HG02798 (cell line): ENCODE measurements around the gene ADAT3.

Source experiments
- ATAC-seq: cut with Tn5 transposase; IDR thresholded peaks from one replicate; pipeline ENCODE4 v1.9.1; 2021; ENCODE audit warnings: mild to moderate bottlenecking; ENCODE audit not compliant: unreplicated experiment, poor library complexity

The ADAT3 gene

DNA sequence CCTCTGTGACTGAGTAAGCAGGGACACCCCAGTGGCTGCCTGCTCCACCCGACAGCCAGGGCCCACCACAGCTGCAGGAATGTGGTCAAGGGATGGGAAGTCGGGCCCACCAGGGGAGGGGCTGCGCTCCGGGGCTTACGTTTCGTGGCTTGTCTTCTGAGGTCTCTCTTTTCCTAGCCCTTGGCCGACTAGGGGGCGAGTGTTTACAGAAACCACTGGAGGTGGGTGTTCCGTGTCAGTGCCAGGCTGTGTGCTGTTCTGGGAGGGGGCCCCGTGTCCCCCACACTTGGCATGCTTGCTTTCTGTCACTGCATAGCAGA is 4.5 kb downstream of the ADAT3 start:
- no peak for ATAC-seq

DNA sequence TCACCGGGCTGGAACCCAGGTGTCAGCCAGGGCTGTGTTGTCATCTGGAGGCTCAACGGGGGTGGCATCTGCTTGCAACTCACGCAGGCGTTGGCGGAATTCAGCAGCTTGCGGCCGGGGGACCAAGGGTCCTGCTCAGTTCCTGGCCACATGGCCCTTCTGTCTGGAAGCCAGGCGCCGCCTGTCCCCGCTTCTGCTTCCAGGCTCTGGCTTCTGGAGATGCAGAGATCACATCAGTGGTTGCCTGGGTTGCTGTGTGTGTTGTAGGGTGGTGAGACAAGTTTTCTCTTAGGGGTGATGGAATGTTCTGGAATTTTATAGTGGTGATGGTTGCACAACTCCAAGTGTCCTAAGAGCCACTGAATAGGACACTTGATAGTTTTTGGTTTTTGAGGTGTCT is 5.0 kb downstream of the ADAT3 start:
- no peak for ATAC-seq

DNA sequence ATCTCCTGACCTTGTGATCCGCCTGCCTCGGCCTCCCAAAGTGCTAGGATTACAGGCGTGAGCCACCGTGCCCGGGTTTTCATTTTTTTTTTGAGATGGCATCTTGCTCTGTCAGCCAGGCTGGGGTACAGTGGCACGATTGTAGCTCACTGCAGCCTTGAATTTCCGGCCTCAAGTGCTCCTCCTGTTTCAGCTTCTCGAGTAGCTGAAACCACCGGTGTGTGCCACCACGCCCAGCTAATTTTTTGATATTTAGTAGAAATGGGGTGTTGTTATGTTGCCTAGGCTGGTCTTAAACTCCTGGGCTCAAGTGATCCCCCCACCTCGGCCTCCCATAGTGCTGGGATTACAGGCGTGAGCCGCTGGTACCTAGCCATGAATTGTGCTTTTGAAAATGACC is 5.9 kb downstream of the ADAT3 start:
- no peak for ATAC-seq

GRCh38 chr19:1911995-1912394 is 6.8 kb downstream of the ADAT3 start:
- ATAC-seq: no peak

DNA sequence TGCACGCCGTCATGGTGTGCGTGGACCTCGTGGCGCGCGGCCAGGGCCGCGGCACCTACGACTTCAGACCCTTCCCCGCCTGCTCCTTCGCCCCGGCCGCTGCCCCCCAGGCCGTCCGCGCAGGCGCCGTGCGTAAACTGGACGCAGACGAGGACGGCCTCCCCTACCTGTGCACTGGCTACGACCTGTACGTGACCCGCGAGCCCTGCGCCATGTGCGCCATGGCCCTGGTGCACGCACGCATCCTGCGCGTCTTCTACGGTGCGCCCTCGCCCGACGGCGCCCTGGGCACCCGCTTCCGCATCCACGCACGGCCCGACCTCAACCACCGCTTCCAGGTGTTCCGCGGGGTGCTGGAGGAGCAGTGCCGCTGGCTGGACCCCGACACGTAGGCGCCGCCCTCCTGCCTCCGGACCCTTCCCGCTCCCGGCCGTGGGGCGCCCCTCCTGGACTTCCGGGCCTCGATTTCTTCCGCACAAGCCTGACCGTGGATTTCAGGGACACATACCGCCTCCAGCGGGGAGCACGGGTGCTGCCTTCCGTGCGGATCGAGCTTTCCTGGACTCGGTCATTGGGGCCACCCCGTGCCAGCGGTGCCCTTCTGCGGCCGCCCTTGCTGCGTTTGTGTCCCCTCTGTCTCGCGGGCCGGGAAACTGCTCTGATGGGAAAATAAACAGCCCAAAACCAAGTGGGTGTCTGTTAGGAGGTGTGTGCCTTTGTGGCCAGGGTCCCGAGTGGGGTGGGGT is 7.7 kb downstream of the ADAT3 start:
- no peak for ATAC-seq

DNA sequence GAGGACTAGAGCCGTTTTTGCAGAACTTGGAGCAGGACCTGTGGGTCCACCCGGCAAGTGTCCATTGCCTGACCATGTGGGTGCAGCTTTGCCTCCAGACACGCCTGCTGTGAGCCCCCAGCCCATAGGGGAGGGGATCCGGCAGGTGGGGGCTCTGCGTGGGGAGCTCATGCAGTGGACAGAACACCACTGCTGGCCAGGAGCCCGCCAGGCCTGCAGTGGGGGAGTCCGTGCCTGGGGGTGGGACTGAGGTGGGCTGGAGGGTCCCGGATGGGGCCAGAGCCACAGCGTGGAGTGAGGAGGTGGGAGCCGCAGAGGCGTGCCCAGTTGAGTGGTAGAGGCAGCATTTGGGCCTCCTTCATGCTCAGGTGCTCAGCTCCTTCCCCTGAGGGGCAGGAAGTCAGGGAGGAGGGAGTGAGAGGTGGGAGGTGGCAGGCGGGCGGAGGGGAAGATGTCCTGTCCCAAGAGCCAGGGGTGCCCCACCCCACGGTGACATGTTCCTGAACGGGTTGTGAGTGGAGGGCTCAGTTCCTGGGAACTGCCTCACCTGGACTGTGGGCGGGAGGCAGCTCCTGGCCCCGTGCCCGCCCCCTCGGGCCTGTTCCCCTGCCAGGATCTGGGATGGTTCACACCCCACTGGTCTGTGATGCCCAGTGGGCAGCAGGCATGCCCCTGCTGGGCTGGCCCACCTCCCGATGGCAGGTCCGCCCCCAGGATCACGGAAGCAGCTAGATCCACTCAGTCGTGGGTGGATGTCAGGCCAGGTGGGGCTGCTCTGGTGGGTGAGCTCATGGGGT is 8.8 kb downstream of the ADAT3 start:
- ATAC-seq: no peak

- ATAC-seq: no peak
Measured at GRCh38 chr19:1914826-1915341, 9.7 kb downstream of the ADAT3 start.

DNA sequence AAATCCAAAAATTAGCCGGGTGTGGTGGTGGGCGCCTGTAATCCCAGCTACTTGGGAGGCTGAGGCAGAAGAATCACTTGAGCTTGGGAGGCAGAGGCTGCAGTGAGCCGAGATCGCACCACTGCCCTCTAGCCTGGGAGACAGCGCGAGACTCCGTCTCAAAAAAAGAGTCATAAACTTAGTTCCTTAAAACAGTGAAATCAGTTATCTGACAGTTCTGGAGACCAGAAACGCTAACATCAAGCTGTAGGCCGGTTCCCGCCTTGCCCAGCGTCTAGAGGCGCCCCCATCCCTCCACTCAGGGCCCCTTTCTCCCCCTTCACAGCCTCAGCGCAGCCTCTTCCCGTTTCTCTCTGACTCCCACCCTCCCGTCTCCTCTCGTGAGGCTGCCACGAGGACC is 11.9 kb downstream of the ADAT3 start:
- ATAC-seq: no peak

DNA sequence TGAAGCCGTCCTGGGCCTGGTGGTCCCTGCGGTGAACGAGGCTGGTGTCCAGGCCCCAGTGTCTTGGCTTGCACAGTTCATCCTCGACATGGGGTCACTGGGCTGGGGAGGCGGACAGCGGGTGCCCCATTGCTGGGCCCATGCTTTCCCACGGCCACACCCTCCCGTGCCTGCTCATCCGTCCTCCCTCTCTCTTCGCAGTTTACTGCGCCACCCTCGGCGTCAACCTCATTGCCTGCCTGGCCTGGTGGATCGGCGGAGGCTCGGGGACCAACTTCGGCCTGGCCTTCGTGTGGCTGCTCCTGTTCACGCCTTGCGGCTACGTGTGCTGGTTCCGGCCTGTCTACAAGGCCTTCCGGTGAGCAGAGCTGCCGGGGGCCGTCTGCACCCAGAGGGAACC is 12.7 kb downstream of the ADAT3 start:
- ATAC-seq: no peak

GRCh38 chr19:1918975-1919374 is 13.8 kb downstream of the ADAT3 start:
- ATAC-seq: no peak

DNA sequence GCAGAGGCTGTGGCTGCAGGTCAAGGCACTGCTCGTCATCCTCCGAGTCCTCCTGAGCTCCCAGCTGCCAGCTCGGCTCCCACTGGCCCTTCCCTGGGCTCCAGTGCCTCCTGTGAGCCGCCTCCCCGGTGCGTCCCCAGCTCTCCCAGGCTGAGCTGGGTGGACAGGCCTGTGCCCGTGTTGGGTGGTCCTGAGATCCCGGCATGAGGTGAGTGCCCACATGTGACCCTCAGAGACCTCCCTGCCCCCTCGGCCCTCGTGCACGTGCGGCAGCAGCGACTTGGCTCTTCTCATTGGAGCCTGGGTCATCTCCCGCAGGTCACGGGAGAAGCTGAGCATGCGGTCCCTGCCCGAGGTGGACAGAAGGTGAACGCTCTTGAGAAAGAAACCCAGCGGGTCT is 15.4 kb downstream of the ADAT3 start:
- no peak for ATAC-seq

- ATAC-seq: no peak
Measured at GRCh38 chr19:1921326-1921725, 16.1 kb downstream of the ADAT3 start.

DNA sequence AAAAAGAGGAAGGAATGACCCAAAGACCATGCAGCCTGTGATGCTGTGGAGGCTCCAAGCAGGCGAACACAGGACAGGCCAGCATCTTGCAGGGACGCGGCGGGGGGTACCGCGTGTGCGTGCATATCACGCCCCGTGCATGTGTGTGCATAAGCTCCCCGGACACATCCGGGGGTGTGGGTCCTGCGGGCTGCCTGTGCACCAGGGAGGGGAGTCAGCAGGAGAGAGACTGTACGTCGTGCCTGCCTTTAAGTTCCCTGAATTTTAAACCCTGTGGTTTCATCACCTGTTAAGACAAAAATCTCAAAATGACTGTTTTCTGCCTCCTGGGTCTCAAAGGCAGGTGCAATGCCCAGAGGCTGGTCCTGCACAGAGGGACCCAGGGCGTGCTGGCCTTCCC is 16.6 kb downstream of the ADAT3 start:
- no peak for ATAC-seq

DNA sequence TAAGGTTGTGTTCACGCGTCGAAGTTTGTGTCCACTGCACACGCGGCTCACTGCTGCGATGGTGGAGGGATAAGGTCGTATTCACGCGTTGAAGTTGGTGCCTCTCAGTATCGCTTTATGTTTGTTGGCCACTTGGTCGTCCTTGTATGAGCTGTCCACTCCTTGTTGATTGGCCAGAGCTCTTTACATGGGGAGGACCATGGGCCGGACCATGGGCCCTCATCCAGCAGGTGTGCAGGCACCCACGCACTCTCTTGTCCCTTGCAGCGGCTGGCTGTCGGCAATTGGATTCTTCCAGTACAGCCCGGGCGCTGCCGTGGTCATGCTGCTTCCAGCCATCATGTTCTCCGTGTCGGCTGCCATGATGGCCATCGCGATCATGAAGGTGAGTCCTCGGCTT is 17.6 kb downstream of the ADAT3 start:
- ATAC-seq: no peak

- no peak for ATAC-seq
Measured at GRCh38 chr19:1923319-1923718, 18.1 kb downstream of the ADAT3 start.

GRCh38 chr19:1924320-1924961 is 19.2 kb downstream of the ADAT3 start:
- no peak for ATAC-seq

GRCh38 chr19:1925544-1925943 is 20.3 kb downstream of the ADAT3 start:
- ATAC-seq: no peak

- peak; percentile 68 for ATAC-seq
Measured at GRCh38 chr19:1929021-1929742, 24.0 kb downstream of the ADAT3 start.

GRCh38 chr19:1931445-1931844 is 26.2 kb downstream of the ADAT3 start:
- ATAC-seq: no peak

- no peak for ATAC-seq
Measured at GRCh38 chr19:1932395-1932794, 27.2 kb downstream of the ADAT3 start.

DNA sequence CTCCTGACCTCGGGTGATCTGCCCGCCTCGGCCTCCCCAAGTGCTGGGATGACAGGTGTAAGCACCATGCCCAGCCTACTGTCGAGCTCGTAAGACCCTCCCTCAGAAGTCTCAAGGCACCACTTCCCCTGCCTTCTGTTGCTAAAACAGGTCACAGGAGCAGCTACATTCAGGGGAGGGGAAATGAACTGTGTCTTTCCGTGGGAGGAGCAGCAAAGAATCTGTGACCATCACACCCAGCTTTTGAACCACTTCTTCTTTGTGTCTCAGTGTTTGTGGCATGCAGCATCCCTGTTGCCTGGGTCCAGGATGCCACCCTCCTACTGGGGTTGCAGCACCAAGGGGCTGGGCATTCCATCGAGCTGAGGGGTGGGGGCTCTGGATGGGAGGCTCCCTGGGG is 28.0 kb downstream of the ADAT3 start:
- ATAC-seq: no peak
